Suprapubic skin (tissue), 3 donors: Measurements from ENCODE around the gene GUCD1.

ENCODE experiments used
- POLR2A ChIP-seq, 2 donors: fragments of 450-650 bp; IDR thresholded peaks; one replicate each; pipeline ENCODE4 v1.6.1; 2017; ENCODE audit warnings: antibody characterized with exemption in 2 of 2, mild to moderate bottlenecking in 2 of 2, moderate library complexity in 2 of 2
- TF ChIP-seq, protein P1 (sequence below), 2 donors: fragments of 200-600 bp in 1 of 2; fragments of 450-650 bp in 1 of 2; sonication (generic) in 1 of 2; IDR thresholded peaks; one replicate each; pipeline ENCODE4 v1.5.1; 2016 to 2019; ENCODE audit warnings: antibody characterized with exemption in 2 of 2, mild to moderate bottlenecking in 1 of 2, moderate library complexity in 1 of 2

- TF ChIP-seq, protein P1, sequence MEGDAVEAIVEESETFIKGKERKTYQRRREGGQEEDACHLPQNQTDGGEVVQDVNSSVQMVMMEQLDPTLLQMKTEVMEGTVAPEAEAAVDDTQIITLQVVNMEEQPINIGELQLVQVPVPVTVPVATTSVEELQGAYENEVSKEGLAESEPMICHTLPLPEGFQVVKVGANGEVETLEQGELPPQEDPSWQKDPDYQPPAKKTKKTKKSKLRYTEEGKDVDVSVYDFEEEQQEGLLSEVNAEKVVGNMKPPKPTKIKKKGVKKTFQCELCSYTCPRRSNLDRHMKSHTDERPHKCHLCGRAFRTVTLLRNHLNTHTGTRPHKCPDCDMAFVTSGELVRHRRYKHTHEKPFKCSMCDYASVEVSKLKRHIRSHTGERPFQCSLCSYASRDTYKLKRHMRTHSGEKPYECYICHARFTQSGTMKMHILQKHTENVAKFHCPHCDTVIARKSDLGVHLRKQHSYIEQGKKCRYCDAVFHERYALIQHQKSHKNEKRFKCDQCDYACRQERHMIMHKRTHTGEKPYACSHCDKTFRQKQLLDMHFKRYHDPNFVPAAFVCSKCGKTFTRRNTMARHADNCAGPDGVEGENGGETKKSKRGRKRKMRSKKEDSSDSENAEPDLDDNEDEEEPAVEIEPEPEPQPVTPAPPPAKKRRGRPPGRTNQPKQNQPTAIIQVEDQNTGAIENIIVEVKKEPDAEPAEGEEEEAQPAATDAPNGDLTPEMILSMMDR (IDR thresholded peaks at IDR 0.05): no peak
- no peak for TF ChIP-seq POLR2A (IDR thresholded peaks at IDR 0.05)
Measured at GRCh38 chr22:24495365-24495675, 59.6 kb downstream of the GUCD1 start.
